ENCODE results near the gene LRCH3.

LRCH3 gene

DNA sequence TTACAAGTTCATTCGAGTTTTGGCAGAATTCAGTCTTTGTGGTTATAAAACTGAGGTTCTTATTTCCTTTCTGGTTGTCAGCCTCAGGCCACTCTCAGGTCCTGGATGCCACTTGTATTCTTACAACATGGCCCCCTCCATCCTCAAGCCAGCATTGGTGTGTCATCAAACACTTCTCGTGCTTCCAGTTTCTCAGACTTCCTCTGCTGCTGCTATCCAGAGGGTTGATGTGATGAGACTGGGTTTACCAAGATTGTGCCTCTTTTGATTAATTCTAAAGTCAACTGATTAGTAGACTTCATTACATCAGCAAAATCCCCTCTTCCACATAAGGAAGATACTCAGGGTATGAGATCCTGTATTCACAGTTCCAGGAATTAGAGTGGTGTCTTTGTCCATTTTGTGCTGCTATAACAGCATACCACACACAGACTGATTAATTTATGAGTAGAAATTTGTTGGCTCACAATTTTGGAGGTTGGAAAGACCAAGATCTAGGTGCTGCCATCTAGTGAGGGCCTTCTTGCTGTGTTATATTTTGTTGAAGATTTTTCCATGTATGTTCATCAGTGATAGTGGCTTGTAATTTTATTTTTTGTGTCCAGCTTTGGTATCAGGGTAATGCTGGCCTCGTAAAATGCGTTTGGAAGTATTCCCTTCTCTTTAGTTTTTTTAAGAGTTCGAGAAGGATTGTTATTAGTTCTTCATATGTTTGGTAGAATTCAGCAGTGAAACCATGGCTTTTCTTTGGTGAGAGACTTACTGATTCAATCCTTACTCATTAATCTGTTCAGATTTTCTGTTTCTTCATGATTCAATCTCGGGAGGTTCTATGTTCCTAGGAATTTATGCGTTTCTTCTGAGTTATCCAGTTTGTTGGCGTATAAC is 11.1 kb downstream of the LRCH3 start:
- no peak for TF ChIP-seq POLR2A (IDR thresholded peaks at IDR 0.05; ENCODE audit: low read depth, low read length)
- no peak for DNase-seq (ENCODE audit: insufficient read length, low spot score)
- FAIRE-seq = peak; percentile 38

DNA sequence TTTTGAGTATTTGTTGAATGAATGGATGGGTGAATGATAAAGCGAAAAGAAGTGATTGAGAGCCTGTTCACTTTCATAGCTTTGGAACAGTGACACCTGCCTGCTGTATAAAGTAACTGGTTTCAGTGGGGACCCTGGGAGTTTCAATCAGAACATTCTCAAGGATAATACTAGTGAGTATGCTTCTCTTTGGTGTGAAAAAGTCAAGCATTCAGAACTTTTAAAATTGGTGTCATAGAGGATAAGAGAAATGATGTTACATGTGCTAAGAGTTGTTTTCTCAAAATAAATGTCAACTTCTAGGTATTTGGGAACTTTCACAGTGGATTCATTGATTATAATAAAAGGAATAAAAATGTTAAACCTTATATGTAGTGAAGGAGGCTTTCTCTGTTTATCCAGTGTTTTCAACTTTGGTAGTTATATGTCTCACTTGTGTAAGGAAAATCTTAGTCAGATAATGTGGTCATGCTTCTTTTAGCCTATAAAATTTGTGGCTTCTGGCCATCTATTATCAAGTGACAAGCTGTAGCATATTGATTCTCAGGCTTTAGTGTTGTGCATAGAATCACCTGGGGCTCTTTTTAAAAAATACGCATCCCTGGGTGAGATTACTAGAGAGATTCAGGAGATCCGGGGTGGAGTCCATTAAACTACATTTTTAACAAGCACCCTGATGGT is 11.9 kb downstream of the LRCH3 start:
- no peak for FAIRE-seq
- no peak for DNase-seq (ENCODE audit: insufficient read length, low spot score)
- no peak for TF ChIP-seq POLR2A (IDR thresholded peaks at IDR 0.05; ENCODE audit: low read depth, low read length)

DNA sequence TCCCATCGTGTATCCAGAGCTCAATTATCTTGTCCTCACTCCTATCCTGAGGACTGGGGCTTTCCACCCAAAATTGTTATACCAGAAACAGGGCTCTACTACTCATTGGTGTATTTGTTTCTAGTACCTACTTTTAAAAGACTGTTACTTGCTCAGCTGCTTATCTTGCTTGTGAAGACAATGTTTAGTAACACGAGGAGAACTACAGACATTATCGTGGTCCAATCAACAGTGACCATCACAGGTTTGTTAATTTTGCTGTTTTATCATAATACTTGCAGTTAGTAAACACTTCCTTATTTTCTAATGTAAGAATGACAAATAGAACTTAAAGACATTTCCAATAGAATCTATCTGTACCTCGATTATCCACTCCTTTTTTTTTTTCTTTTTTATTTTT is 13.5 kb downstream of the LRCH3 start:
- no peak for TF ChIP-seq POLR2A (IDR thresholded peaks at IDR 0.05; ENCODE audit: low read depth, low read length)
- no peak for DNase-seq (ENCODE audit: insufficient read length, low spot score)
- no peak for FAIRE-seq

DNA sequence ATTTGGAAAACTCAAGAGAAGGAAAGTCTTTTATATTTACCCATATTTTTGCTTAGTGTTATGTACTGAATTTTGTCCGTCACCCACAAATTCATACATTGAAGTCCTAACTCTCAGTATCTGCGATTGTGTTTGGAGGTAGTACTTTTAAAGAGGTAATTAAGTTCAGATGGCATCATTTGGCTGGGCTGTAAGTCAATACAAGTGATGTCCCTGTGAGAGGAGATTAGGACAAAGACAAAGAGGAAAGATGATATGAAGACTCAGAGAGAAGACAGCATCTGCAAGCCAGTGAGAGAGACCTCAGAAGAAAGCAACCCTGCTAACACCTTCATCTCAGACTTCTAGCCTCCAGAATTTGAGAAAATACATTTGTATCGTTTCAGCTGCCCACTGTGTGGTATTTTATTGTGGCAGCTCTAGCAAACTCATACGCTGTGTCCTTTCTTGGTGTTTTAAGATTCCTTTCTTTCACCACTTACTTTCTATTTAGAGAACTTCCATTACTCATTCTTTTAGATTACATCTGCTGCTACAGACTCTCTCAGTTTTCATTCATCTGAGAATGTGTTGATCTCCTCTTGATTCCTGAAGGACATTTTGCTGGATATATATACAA is 17.0 kb downstream of the LRCH3 start:
- TF ChIP-seq POLR2A (IDR thresholded peaks at IDR 0.05; ENCODE audit: low read depth, low read length) = no peak
- DNase-seq (ENCODE audit: insufficient read length, low spot score) (no peak), FAIRE-seq (peak; percentile 61)

DNA sequence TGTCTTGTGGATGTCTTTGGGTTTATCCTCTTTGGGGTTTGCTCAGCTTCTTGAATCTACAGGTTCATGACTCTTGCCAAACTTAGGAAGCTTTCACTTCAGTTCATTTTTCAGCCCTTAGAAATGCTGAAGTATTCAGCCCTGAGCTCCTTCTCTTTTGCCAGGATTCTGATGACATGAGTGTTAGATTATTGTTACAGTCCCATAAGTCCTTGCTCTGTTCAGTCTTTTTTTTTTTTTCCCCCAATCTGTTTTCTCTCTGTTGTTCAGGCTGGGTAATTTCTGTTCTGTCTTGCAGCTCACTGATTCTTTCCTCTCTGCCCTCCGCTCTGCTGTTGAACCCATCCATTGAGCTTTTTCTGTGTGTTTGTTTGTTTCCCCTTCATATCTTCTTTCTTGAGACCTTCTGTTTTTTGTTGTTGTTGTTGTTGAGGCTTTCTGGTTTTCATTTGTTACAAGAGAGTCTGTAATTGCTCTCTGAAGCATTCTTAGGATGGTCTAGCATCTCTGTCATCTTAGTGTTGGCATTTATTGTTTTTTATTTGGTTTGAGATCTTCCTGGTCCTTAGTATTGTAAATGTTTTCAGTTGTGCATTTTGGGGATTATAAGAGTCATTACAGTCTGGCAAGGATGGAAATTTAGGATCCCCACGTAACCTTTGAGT is 18.4 kb downstream of the LRCH3 start:
- FAIRE-seq = peak; percentile 97
- no peak for TF ChIP-seq POLR2A (IDR thresholded peaks at IDR 0.05; ENCODE audit: low read depth, low read length)
- DNase-seq (ENCODE audit: insufficient read length, low spot score) = no peak

DNA sequence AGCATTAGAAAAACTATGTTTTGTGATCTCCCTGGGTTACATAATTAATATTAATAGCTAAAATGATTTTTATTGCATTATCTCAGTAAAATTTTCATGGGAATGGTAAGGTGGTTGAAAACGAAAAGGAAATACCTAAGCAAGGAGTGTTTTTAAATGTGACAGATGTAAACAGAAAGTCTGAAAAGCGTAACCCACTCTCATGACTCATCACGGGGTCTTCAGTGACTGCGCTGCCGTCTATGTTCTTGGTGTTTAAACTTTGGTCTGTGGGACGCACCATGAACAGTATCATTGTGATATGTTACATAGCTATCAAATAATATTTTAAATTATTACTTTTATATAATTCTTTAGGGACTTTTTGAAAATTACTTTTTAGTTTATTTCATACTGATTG is 19.8 kb downstream of the LRCH3 start:
- TF ChIP-seq POLR2A (IDR thresholded peaks at IDR 0.05; ENCODE audit: low read depth, low read length) = no peak
- DNase-seq (ENCODE audit: insufficient read length, low spot score) (no peak), FAIRE-seq (peak; percentile 70)

DNA sequence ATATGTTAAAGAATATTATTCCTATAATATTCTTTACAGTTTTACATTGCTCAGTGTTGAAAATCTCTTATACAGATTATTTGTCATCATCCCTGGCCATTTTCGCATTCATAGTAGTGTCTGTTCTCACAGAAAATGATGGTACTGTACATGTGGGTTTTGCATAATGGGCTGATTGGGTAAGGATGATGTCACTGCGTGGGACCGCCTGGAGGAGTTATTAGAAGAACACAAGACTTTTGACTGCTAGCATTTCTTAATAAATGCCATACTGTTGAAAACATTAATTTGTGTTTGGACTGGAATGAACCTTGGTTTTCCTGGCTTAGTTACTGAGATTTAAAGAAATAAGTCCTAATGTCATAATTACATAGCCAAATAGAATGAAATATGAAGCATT is 20.3 kb downstream of the LRCH3 start:
- FAIRE-seq (peak; percentile 81), DNase-seq (ENCODE audit: insufficient read length, low spot score) (no peak)
- TF ChIP-seq POLR2A (IDR thresholded peaks at IDR 0.05; ENCODE audit: low read depth, low read length) = no peak

DNA sequence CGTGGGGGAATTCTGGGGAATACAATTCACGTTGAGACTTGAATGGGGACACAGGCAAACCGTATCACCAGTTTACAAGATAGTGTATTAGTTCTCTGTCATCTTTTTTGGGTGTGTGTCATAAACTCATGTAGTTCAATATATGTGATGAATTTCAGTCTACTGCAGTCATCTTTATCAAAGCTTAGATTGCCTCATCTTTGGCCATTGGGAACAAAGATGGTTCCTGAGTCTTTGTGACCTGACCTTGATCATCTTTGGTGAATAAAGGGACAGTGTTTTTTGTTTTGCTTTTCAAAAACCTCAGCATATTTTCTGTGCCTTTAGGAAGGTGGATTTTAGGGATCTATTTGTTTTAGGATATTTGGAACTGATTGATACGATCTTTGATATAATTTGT is 23.3 kb downstream of the LRCH3 start:
- DNase-seq (ENCODE audit: insufficient read length, low spot score) (no peak), FAIRE-seq (no peak)
- TF ChIP-seq POLR2A (IDR thresholded peaks at IDR 0.05; ENCODE audit: low read depth, low read length) = no peak

DNA sequence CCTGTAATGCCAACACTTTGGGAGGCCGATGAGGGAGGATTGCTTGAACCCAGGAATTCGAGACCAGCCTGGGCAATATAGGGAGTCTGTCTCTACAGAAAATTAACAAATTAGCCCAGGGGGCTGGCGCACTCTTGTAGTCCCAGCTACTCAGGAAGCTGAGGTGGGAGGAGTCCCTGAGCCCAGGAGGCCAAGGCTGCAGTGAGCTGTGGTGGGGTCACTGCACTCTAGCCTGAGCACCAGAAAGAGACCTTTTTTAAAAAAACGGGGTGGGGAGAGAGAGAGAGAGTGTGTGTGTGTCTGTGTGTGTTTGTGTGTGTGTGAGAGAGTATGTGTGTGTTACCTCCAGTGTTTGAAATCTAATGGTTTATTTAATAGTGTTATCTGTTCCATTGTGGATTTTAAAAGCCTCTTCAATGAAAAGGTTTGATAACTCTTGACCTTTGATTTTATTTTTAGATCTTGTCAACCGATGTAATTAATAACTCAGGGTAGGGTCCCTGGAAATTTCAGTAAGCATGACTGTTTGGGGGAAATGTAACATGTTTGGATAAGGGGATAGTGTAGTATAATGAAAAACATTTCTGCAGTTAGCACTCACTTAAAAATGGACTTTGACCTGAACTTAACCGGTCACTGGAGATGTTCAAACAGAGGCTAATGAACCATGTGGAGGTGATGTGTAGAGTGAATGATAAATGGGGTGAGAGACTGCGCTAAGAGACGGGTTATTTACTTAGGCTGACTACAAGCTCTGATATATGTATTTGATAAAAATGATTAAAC is 29.7 kb downstream of the LRCH3 start:
- no peak for TF ChIP-seq POLR2A (IDR thresholded peaks at IDR 0.05; ENCODE audit: low read depth, low read length)
- FAIRE-seq (peak; percentile 50), DNase-seq (ENCODE audit: insufficient read length, low spot score) (no peak)

DNA sequence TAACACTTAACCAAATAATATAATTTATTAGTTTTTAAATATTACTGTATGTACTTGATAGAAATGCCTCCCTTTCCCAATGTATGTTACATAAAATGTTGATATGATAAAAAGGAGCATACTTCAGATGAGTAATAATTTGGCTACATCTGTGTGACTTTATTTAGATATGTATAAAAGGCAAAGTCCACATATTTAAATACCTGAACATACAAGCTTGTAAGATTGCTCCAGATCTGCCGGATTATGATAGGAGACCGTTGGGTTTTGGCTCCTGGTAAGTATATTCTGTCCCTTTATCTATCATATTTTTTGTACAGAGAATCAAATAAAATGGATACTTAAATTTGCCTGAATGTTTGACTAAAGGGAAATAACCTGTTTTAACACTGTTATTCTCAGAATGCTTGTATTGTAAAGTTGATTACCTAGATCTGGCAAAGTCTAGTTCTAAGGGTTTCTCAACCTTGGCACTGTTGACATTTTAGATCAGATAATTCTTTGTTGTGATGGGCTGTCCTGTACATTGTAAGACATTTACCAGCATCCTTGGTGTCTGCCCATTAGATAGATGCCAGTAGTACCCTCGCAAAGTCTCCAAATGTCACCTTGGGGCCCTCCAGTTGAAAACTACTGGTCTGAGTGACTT is 38.5 kb downstream of the LRCH3 start:
- FAIRE-seq (peak; percentile 43), DNase-seq (ENCODE audit: insufficient read length, low spot score) (no peak)
- TF ChIP-seq POLR2A (IDR thresholded peaks at IDR 0.05; ENCODE audit: low read depth, low read length) = no peak

DNA sequence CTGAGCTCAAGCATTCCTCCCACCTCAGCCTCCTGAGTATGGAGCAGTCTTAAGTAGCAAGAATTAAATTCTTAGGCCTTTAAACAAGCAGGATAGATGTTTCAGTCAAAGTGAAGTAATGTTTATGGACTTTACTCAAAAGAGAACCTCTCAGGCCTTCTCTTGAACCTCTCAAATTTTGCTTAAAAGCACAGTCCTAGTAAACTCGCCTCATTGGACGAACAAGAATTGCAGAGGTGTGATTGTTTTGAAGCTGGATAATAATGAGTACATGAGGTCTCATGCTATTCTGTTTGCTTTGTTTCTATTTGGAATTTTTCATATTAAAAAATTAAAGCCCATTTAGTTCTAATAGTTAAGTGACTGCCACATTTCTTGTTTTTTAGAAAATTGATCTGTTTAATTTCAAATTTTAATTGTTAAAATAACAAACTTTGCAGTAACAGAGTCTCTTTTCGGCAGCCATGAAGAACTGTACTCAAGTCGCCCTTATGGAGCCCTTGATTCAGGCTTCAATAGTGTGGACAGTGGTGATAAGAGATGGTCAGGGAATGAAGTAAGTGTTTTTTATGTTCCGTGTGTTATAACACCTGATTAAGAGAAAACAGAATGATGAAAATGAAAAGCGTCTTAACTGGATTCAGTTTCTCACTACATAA is 39.4 kb downstream of the LRCH3 start:
- FAIRE-seq (no peak), DNase-seq (ENCODE audit: insufficient read length, low spot score) (no peak)
- no peak for TF ChIP-seq POLR2A (IDR thresholded peaks at IDR 0.05; ENCODE audit: low read depth, low read length)

DNA sequence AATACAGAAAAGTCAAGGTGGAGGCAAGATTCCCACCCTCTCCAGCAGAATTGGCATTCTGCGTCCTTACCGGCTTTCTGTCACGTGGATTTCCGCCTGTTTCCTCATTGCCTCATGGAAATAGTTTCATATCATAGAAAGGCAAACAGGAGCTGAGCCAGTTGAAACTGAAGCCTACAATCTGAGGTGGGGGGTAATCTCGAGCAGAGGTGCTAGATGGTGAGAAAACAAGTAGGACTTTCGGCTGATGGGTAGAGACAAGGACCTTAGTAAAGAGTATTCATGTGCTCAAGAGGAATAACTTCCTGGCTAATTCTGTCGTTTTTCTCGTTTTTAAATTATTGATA is 39.9 kb downstream of the LRCH3 start:
- no peak for FAIRE-seq
- TF ChIP-seq POLR2A (IDR thresholded peaks at IDR 0.05; ENCODE audit: low read depth, low read length) = no peak
- no peak for DNase-seq (ENCODE audit: insufficient read length, low spot score)

All from H54 (cell line).